PC-9 (cell line): ENCODE results near the gene CMTM3.

Experiments
- CTCF ChIP-seq: fragments of 200-600 bp; sonication (generic); conservative IDR thresholded peaks from 2 replicates; pipeline ENCODE4 v1.6.1; 2017; ENCODE audit warnings: mixed run types, antibody characterized with exemption, mild to moderate bottlenecking, moderate library complexity
- EZH2 ChIP-seq: fragments of 200-600 bp; sonication (generic); IDR thresholded peaks from 2 replicates; pipeline ENCODE4 v1.8.0; 2017; ENCODE audit warnings: antibody characterized with exemption, low read depth

GRCh38 chr16:66629856-66630255 lies 25.4 kb downstream of the CMTM3 start:
- no peak for TF ChIP-seq CTCF
- TF ChIP-seq EZH2, result no peak
